Measurements from ENCODE around the gene ZFAND3. TPM values are rescaled to one million over a fixed set of nuclear protein-coding genes. Genes with fewer than 3 reads are reported as not detected.

Gene ZFAND3
- total and polyA plus RNA-seq, 12 donors = 21.4 to 163 (median 46.3) TPM

GRCh38 chr6:37977715-37978114 lies 158.2 kb downstream of the ZFAND3 start:
- H3K36me3 ChIP-seq (replicated peaks in 1 of 2) = no peaks in the 10 kb centered on the region
- no peak overlapping the region for H3K4me3 ChIP-seq
- H3K9me3 ChIP-seq (replicated peaks in 1 of 3) = peaks cover 0 to 8% (median 8%) of the 10 kb centered on the region in 3 donors
- intact Hi-C loops (cut with DNase I) = no loop called here
- no peaks in the 10 kb centered on the region for H3K27me3 ChIP-seq
- no peak for DNase-seq
- 81 to 100% (median 89%) methylated on average over 3 of the region's 3 CpGs for WGBS, 4 donors
- no peak overlapping the region for H3K27ac ChIP-seq
- no peak for TF ChIP-seq CTCF (IDR thresholded peaks at IDR 0.05)
- TF ChIP-seq POLR2A (IDR thresholded peaks at IDR 0.05) = no peak
- H3K4me1 ChIP-seq (replicated peaks in 1 of 2) = peaks cover 28 to 33% of the 10 kb centered on the region in 2 donors

GRCh38 chr6:37979392-37980221 lies 160.1 kb downstream of the ZFAND3 start:
- intact Hi-C loops (cut with DNase I) = no loop called here
- H3K4me1 ChIP-seq (replicated peaks in 1 of 2) = peaks cover 28 to 38% of the 10 kb centered on the region in 2 donors
- no peaks in the 10 kb centered on the region for H3K27me3 ChIP-seq

GRCh38 chr6:37980222-37980595 lies 160.7 kb downstream of the ZFAND3 start:
- Histone ChIP-seq H3K27ac (no peak overlapping the region), H3K4me3 (no peak overlapping the region), H3K4me1 (replicated peaks in 1 of 2) (peaks cover 28 to 38% of the 10 kb centered on the region in 2 donors), H3K9me3 (replicated peaks in 1 of 3) (peaks cover 0 to 4% (median 1%) of the 10 kb centered on the region in 3 donors), H3K36me3 (replicated peaks in 1 of 2) (no peaks in the 10 kb centered on the region), H3K27me3 (no peaks in the 10 kb centered on the region)
- no peak for DNase-seq
- intact Hi-C loops (cut with DNase I) = no loop called here
- 60 to 78% (median 73%) methylated on average over 1 of the region's 1 CpG for WGBS, 4 donors
- no peak for TF ChIP-seq POLR2A (IDR thresholded peaks at IDR 0.05)
- TF ChIP-seq CTCF (IDR thresholded peaks at IDR 0.05) = no peak

More at GRCh38 chr6:37979392-37980221, 160.1 kb downstream of the ZFAND3 start:
- WGBS, 4 donors = 52 to 82% (median 80%) methylated on average over 4 to 5 of the region's 5 CpGs
- Histone ChIP-seq H3K36me3 (replicated peaks in 1 of 2) (no peaks in the 10 kb centered on the region), H3K4me3 (no peak overlapping the region), H3K9me3 (replicated peaks in 1 of 3) (peaks cover 0 to 8% (median 7%) of the 10 kb centered on the region in 3 donors), H3K27ac (no peak overlapping the region)
- no peak for DNase-seq
- no peak for TF ChIP-seq POLR2A (IDR thresholded peaks at IDR 0.05)
- TF ChIP-seq CTCF (IDR thresholded peaks at IDR 0.05) = no peak

- Histone ChIP-seq H3K4me3 (no peak overlapping the region), H3K9me3 (replicated peaks in 1 of 3) (no peaks in the 10 kb centered on the region), H3K27ac (no peak overlapping the region), H3K36me3 (replicated peaks in 1 of 2) (no peaks in the 10 kb centered on the region), H3K4me1 (replicated peaks in 1 of 2) (peaks cover 30 to 49% of the 10 kb centered on the region in 2 donors), H3K27me3 (no peaks in the 10 kb centered on the region)
- intact Hi-C loops (cut with DNase I) = no loop called here
- TF ChIP-seq POLR2A (IDR thresholded peaks at IDR 0.05) = no peak
- TF ChIP-seq CTCF (IDR thresholded peaks at IDR 0.05) = no peak
- no peak for DNase-seq
- 36 to 61% (median 46%) methylated on average over 2 of the region's 2 CpGs for WGBS, 4 donors
These were observed 162.1 kb downstream of the ZFAND3 start for GRCh38 chr6:37981626-37982025.

Data from adrenal gland (tissue), 12 donors.